ENCODE data around the gene SLC25A5.
"Not testable (repeated sequence)": the region's sequence is repeated elsewhere in the genome, so short reads cannot be mapped to it uniquely, and the experiment has no call there.

SLC25A5 gene

GRCh38 chrX:119467842-119468550 lies at the start of gene SLC25A5:
SLC25A5 (plus strand) TSS chrX:119468444; CDS start chrX:119468516, 72 bp downstream.
- CTCF ChIA-PET, result interaction anchor here (0.7 to 3.5 kb wide), 3 partner anchors 15 to 420 kb away, joined by 4 to 14 read pairs (median 13); no protein-coding TSS in a partner anchor
- H3K27ac Mint-ChIP-seq, result peak within 1 kb of the TSS; percentile 94
- DNase-seq, result peak; percentile 87
- H3K27me3 Mint-ChIP-seq, result peaks cover 3% of the 10 kb centered on the region
- H3K9me3 Mint-ChIP-seq, result no peaks in the 10 kb centered on the region
- peaks cover 23% of the 10 kb centered on the region for H3K36me3 Mint-ChIP-seq
- H3K4me1 Mint-ChIP-seq, result peaks cover 26% of the 10 kb centered on the region
- peak within 1 kb of the TSS; percentile 85 for H3K4me3 Mint-ChIP-seq

- Mint-ChIP-seq H3K4me1 (no peaks in the 10 kb centered on the region), H3K9me3 (no peaks in the 10 kb centered on the region), H3K4me3 (no peak overlapping the region), H3K27me3 (no peaks in the 10 kb centered on the region), H3K27ac (no peak overlapping the region), H3K36me3 (no peaks in the 10 kb centered on the region)
- no peak for DNase-seq
- CTCF ChIA-PET, result interaction anchor here (1.3 kb wide), 1 partner anchor 8 kb away, joined by 3 read pairs; no protein-coding TSS in a partner anchor
Measured at GRCh38 chrX:119419146-119419545, 49.1 kb upstream of the SLC25A5 start.

- no peaks in the 10 kb centered on the region for H3K4me1 Mint-ChIP-seq
- no peak overlapping the region for H3K4me3 Mint-ChIP-seq
- CTCF ChIA-PET, result interaction anchor here (0.7 kb wide), 1 partner anchor 34 kb away, joined by 3 read pairs; no protein-coding TSS in a partner anchor
- no peaks in the 10 kb centered on the region for H3K27me3 Mint-ChIP-seq
- no peak overlapping the region for H3K27ac Mint-ChIP-seq
- H3K36me3 Mint-ChIP-seq, result no peaks in the 10 kb centered on the region
- DNase-seq, result no peak
- no peaks in the 10 kb centered on the region for H3K9me3 Mint-ChIP-seq
Measured at GRCh38 chrX:119419898-119420297, 48.3 kb upstream of the SLC25A5 start.

- Mint-ChIP-seq H3K36me3 (no peaks in the 10 kb centered on the region), H3K4me3 (no peak overlapping the region), H3K4me1 (no peaks in the 10 kb centered on the region), H3K27ac (no peak overlapping the region), H3K9me3 (no peaks in the 10 kb centered on the region), H3K27me3 (no peaks in the 10 kb centered on the region)
- DNase-seq, result no peak
- CTCF ChIA-PET, result no interaction called here
Measured at GRCh38 chrX:119421016-119421705, 47.1 kb upstream of the SLC25A5 start.

GRCh38 chrX:119423631-119424030 lies 44.6 kb upstream of the SLC25A5 start:
- H3K36me3 Mint-ChIP-seq, result no peaks in the 10 kb centered on the region
- CTCF ChIA-PET, result no interaction called here
- no peak overlapping the region for H3K4me3 Mint-ChIP-seq
- peaks cover 11% of the 10 kb centered on the region for H3K4me1 Mint-ChIP-seq
- no peak for DNase-seq
- H3K9me3 Mint-ChIP-seq, result no peaks in the 10 kb centered on the region
- H3K27ac Mint-ChIP-seq, result no peak overlapping the region
- H3K27me3 Mint-ChIP-seq, result no peaks in the 10 kb centered on the region

GRCh38 chrX:119424999-119425398 lies 43.2 kb upstream of the SLC25A5 start:
- CTCF ChIA-PET, result no interaction called here
- H3K4me1 Mint-ChIP-seq, result peaks cover 11% of the 10 kb centered on the region
- H3K4me3 Mint-ChIP-seq, result no peak overlapping the region
- no peak overlapping the region for H3K27ac Mint-ChIP-seq
- H3K36me3 Mint-ChIP-seq, result no peaks in the 10 kb centered on the region
- H3K27me3 Mint-ChIP-seq, result no peaks in the 10 kb centered on the region
- DNase-seq, result no peak
- no peaks in the 10 kb centered on the region for H3K9me3 Mint-ChIP-seq

- CTCF ChIA-PET, result interaction anchor here (0.9 kb wide), 1 partner anchor 9 kb away, joined by 3 read pairs; no protein-coding TSS in a partner anchor
Measured at GRCh38 chrX:119427024-119427794, 41.0 kb upstream of the SLC25A5 start.

GRCh38 chrX:119427795-119428185 lies 40.5 kb upstream of the SLC25A5 start:
- peaks cover 11% of the 10 kb centered on the region for H3K4me1 Mint-ChIP-seq
- H3K27ac Mint-ChIP-seq, result no peak overlapping the region
- no peak overlapping the region for H3K4me3 Mint-ChIP-seq
- no peaks in the 10 kb centered on the region for H3K9me3 Mint-ChIP-seq
- no peaks in the 10 kb centered on the region for H3K27me3 Mint-ChIP-seq
- DNase-seq, result no peak
- H3K36me3 Mint-ChIP-seq, result no peaks in the 10 kb centered on the region
- CTCF ChIA-PET, result interaction anchor here (0.9 kb wide), 1 partner anchor 9 kb away, joined by 3 read pairs; no protein-coding TSS in a partner anchor

More at GRCh38 chrX:119427024-119427794, 41.0 kb upstream of the SLC25A5 start:
- H3K27me3 Mint-ChIP-seq, result no peaks in the 10 kb centered on the region
- DNase-seq, result peak; percentile 26
- no peaks in the 10 kb centered on the region for H3K36me3 Mint-ChIP-seq
- H3K27ac Mint-ChIP-seq, result no peak overlapping the region
- no peak overlapping the region for H3K4me3 Mint-ChIP-seq
- H3K9me3 Mint-ChIP-seq, result no peaks in the 10 kb centered on the region
- H3K4me1 Mint-ChIP-seq, result peaks cover 11% of the 10 kb centered on the region

GRCh38 chrX:119429471-119429870 lies 38.8 kb upstream of the SLC25A5 start:
- DNase-seq, result no peak
- no peaks in the 10 kb centered on the region for H3K36me3 Mint-ChIP-seq
- no peaks in the 10 kb centered on the region for H3K27me3 Mint-ChIP-seq
- no peak overlapping the region for H3K4me3 Mint-ChIP-seq
- no peak overlapping the region for H3K27ac Mint-ChIP-seq
- no peaks in the 10 kb centered on the region for H3K9me3 Mint-ChIP-seq
- peaks cover 11% of the 10 kb centered on the region for H3K4me1 Mint-ChIP-seq
- CTCF ChIA-PET, result no interaction called here

- H3K4me1 Mint-ChIP-seq, H3K9me3 Mint-ChIP-seq, H3K27me3 Mint-ChIP-seq, H3K27ac Mint-ChIP-seq, H3K4me3 Mint-ChIP-seq, DNase-seq, H3K36me3 Mint-ChIP-seq, CTCF ChIA-PET: not testable (repeated sequence)
Measured at GRCh38 chrX:119441295-119441694, 26.9 kb upstream of the SLC25A5 start.

GRCh38 chrX:119442286-119442685 lies 26.0 kb upstream of the SLC25A5 start:
- H3K9me3 Mint-ChIP-seq, result no peaks in the 10 kb centered on the region
- no peaks in the 10 kb centered on the region for H3K4me1 Mint-ChIP-seq
- CTCF ChIA-PET, result no interaction called here
- DNase-seq, result no peak
- no peaks in the 10 kb centered on the region for H3K27me3 Mint-ChIP-seq
- H3K27ac Mint-ChIP-seq, result no peak overlapping the region
- H3K36me3 Mint-ChIP-seq, result no peaks in the 10 kb centered on the region
- H3K4me3 Mint-ChIP-seq, result no peak overlapping the region

- Mint-ChIP-seq H3K4me3 (no peak overlapping the region), H3K4me1 (no peaks in the 10 kb centered on the region), H3K27me3 (peaks cover 3% of the 10 kb centered on the region), H3K9me3 (no peaks in the 10 kb centered on the region), H3K27ac (no peak overlapping the region), H3K36me3 (no peaks in the 10 kb centered on the region)
- CTCF ChIA-PET, result no interaction called here
- no peak for DNase-seq
Measured at GRCh38 chrX:119453202-119453601, 15.0 kb upstream of the SLC25A5 start.

- no peak overlapping the region for H3K4me3 Mint-ChIP-seq
- H3K27me3 Mint-ChIP-seq, result peaks cover 3% of the 10 kb centered on the region
- H3K36me3 Mint-ChIP-seq, result no peaks in the 10 kb centered on the region
- DNase-seq, result no peak
- no peaks in the 10 kb centered on the region for H3K9me3 Mint-ChIP-seq
- H3K4me1 Mint-ChIP-seq, result no peaks in the 10 kb centered on the region
- CTCF ChIA-PET, result no interaction called here
- no peak overlapping the region for H3K27ac Mint-ChIP-seq
Measured at GRCh38 chrX:119455264-119455663, 13.0 kb upstream of the SLC25A5 start.

- Mint-ChIP-seq H3K4me3 (no peak overlapping the region), H3K27me3 (peaks cover 3% of the 10 kb centered on the region), H3K4me1 (no peaks in the 10 kb centered on the region), H3K9me3 (no peaks in the 10 kb centered on the region), H3K36me3 (no peaks in the 10 kb centered on the region), H3K27ac (no peak overlapping the region)
- CTCF ChIA-PET, result no interaction called here
- no peak for DNase-seq
Measured at GRCh38 chrX:119459181-119459580, 9.1 kb upstream of the SLC25A5 start.

Data from activated naive CD4-positive, alpha-beta T cell treated with anti-CD3 and anti-CD28 coated beads, Interleukin-2, amount 10 ng/mL, durations not matched to agents 7 days and 5 days (primary cell).